ENCODE data around the gene PRKAR2B. TPM values are rescaled to one million over a fixed set of nuclear protein-coding genes. Genes with fewer than 3 reads are reported as not detected.

Gene PRKAR2B
- total and polyA plus RNA-seq, 4 donors, result 0.88 to 41.8 (median 1.6) TPM

DNA sequence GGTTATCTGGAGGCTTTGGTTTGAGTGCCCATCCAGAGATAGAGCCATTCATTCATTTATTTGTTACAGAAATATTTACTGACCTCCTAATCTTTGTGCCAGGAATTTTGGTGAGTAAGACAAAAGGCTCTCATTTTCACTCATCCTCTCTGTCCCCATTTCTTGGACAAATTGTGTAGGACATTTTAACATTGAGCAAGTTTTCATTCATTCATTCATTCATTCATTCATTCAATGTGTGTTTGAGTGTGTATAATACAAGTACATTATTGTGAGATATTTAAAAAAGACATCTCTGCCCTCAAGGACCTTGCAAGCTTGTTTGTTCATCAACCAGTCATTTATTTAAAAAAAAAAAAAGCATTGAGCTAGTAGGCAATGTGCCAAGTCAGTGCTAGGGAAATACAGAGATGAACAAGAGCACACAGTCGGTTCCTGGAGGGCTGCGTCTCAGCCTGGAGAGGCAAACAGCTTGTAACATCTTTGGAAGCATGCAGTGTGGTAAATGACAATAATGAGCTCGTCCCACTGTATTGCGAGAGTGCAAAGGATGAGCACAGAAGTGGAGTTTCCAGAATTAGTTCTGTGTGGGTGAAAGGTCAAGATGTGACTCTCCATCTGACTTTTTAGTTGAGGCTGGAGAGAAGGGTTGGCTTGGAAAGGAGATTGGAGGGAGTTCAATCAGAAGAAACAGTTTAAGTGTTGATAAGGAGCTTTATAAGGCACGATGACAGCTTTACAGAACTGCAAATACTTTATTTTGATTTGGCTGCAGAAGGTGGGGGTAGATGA, 73.8 kb downstream of the PRKAR2B start:
- Histone ChIP-seq H3K9ac (ENCODE audit: low read depth in 1 of 2, low read length in 2 of 2) (no peak overlapping the region), H3K4me1 (ENCODE audit: control insufficient read depth in 4 of 4, insufficient read depth in 4 of 4, low read length in 3 of 4) (peaks cover 0 to 5% (median under 1%) of the 10 kb centered on the region in 4 donors), H3K27me3 (ENCODE audit: control insufficient read depth in 4 of 4, insufficient read depth in 4 of 4, low read length in 3 of 4) (no peaks in the 10 kb centered on the region), H3K27ac (ENCODE audit: low read depth in 1 of 2, low read length in 2 of 2) (no peak overlapping the region), H3K36me3 (ENCODE audit: control insufficient read depth in 4 of 4, insufficient read depth in 3 of 4, low read depth in 1 of 4, low read length in 3 of 4) (no peaks in the 10 kb centered on the region), H3K9me3 (ENCODE audit: control insufficient read depth in 4 of 4, low read length in 3 of 4) (no peaks in the 10 kb centered on the region), H3K4me3 (ENCODE audit: low read depth in 1 of 3, low read length in 3 of 3) (no peak overlapping the region)
- WGBS, result 77% methylated on average over 5 of the region's 5 CpGs
- TF ChIP-seq FOXA2 (IDR thresholded peaks at IDR 0.05), result no peak
- TF ChIP-seq HNF4A (conservative IDR thresholded peaks at IDR 0.05), result no peak
- TF ChIP-seq, protein P1, sequence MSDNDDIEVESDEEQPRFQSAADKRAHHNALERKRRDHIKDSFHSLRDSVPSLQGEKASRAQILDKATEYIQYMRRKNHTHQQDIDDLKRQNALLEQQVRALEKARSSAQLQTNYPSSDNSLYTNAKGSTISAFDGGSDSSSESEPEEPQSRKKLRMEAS (IDR thresholded peaks at IDR 0.05), result no peak
- TF ChIP-seq, protein P2, sequence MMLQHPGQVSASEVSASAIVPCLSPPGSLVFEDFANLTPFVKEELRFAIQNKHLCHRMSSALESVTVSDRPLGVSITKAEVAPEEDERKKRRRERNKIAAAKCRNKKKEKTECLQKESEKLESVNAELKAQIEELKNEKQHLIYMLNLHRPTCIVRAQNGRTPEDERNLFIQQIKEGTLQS (IDR thresholded peaks at IDR 0.05), result no peak
- TF ChIP-seq, protein P3, sequence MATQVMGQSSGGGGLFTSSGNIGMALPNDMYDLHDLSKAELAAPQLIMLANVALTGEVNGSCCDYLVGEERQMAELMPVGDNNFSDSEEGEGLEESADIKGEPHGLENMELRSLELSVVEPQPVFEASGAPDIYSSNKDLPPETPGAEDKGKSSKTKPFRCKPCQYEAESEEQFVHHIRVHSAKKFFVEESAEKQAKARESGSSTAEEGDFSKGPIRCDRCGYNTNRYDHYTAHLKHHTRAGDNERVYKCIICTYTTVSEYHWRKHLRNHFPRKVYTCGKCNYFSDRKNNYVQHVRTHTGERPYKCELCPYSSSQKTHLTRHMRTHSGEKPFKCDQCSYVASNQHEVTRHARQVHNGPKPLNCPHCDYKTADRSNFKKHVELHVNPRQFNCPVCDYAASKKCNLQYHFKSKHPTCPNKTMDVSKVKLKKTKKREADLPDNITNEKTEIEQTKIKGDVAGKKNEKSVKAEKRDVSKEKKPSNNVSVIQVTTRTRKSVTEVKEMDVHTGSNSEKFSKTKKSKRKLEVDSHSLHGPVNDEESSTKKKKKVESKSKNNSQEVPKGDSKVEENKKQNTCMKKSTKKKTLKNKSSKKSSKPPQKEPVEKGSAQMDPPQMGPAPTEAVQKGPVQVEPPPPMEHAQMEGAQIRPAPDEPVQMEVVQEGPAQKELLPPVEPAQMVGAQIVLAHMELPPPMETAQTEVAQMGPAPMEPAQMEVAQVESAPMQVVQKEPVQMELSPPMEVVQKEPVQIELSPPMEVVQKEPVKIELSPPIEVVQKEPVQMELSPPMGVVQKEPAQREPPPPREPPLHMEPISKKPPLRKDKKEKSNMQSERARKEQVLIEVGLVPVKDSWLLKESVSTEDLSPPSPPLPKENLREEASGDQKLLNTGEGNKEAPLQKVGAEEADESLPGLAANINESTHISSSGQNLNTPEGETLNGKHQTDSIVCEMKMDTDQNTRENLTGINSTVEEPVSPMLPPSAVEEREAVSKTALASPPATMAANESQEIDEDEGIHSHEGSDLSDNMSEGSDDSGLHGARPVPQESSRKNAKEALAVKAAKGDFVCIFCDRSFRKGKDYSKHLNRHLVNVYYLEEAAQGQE (IDR thresholded peaks at IDR 0.05), result no peak
- TF ChIP-seq YY1 (IDR thresholded peaks at IDR 0.05), result no peak
- no peak for TF ChIP-seq RXRA (IDR thresholded peaks at IDR 0.05)
- no peak for TF ChIP-seq RAD21 (IDR thresholded peaks at IDR 0.05)
- no peak for TF ChIP-seq HNF4G (IDR thresholded peaks at IDR 0.05)
- TF ChIP-seq, protein P4, sequence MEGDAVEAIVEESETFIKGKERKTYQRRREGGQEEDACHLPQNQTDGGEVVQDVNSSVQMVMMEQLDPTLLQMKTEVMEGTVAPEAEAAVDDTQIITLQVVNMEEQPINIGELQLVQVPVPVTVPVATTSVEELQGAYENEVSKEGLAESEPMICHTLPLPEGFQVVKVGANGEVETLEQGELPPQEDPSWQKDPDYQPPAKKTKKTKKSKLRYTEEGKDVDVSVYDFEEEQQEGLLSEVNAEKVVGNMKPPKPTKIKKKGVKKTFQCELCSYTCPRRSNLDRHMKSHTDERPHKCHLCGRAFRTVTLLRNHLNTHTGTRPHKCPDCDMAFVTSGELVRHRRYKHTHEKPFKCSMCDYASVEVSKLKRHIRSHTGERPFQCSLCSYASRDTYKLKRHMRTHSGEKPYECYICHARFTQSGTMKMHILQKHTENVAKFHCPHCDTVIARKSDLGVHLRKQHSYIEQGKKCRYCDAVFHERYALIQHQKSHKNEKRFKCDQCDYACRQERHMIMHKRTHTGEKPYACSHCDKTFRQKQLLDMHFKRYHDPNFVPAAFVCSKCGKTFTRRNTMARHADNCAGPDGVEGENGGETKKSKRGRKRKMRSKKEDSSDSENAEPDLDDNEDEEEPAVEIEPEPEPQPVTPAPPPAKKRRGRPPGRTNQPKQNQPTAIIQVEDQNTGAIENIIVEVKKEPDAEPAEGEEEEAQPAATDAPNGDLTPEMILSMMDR (IDR thresholded peaks at IDR 0.05; ENCODE audit: low read depth, low read length, missing input control), result no peak
- TF ChIP-seq GABPA (IDR thresholded peaks at IDR 0.05 in 1 of 2, conservative IDR thresholded peaks at IDR 0.05 in 1 of 2), result no peak
- TF ChIP-seq, protein P5, sequence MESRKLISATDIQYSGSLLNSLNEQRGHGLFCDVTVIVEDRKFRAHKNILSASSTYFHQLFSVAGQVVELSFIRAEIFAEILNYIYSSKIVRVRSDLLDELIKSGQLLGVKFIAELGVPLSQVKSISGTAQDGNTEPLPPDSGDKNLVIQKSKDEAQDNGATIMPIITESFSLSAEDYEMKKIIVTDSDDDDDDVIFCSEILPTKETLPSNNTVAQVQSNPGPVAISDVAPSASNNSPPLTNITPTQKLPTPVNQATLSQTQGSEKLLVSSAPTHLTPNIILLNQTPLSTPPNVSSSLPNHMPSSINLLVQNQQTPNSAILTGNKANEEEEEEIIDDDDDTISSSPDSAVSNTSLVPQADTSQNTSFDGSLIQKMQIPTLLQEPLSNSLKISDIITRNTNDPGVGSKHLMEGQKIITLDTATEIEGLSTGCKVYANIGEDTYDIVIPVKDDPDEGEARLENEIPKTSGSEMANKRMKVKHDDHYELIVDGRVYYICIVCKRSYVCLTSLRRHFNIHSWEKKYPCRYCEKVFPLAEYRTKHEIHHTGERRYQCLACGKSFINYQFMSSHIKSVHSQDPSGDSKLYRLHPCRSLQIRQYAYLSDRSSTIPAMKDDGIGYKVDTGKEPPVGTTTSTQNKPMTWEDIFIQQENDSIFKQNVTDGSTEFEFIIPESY (IDR thresholded peaks at IDR 0.05), result no peak
- TF ChIP-seq TAF1 (conservative IDR thresholded peaks at IDR 0.05), result no peak
- TF ChIP-seq JUND (IDR thresholded peaks at IDR 0.05), result no peak
- TF ChIP-seq SP1 (IDR thresholded peaks at IDR 0.05), result no peak
- TF ChIP-seq NR2F2 (IDR thresholded peaks at IDR 0.05), result no peak
- no peak for TF ChIP-seq EGR1 (IDR thresholded peaks at IDR 0.05; ENCODE audit: low read depth in 2 of 2)
- TF ChIP-seq FOXA1 (IDR thresholded peaks at IDR 0.05), result no peak
- no peak for DNase-seq (ENCODE audit: low spot score)
